HepG2 (cell line): ENCODE measurements around the gene WDR37. TPM values are rescaled to one million over a fixed set of nuclear protein-coding genes. Genes with fewer than 3 reads are reported as not detected.

Experiments
- CREBL2 ChIP-seq: sonication (generic); formaldehyde crosslinking; IDR thresholded peaks from 2 replicates; pipeline ENCODE4 v1.8.1; 2023; ENCODE audit warnings: missing genetic modification reagents, mild to moderate bottlenecking, borderline replicate concordance
- ELF1 ChIP-seq: sonication (generic); formaldehyde crosslinking; IDR thresholded peaks from 2 replicates; pipeline ENCODE4 v1.4.0; 2020; ENCODE audit warnings: missing genetic modification reagents
- GABPB1 ChIP-seq: IDR thresholded peaks from 2 replicates; pipeline ENCODE4 v1.6.1; 2016; ENCODE audit warnings: mild to moderate bottlenecking, missing genetic modification reagents, moderate library complexity, missing compliant biosample characterization
- GFI1 ChIP-seq: sonication (generic); formaldehyde crosslinking; IDR thresholded peaks from 2 replicates; pipeline ENCODE4 v1.5.0; 2020; ENCODE audit warnings: missing genetic modification reagents, mild to moderate bottlenecking, borderline replicate concordance
- HOXA5 ChIP-seq: sonication (generic); formaldehyde crosslinking; IDR thresholded peaks from 2 replicates; pipeline ENCODE4 v1.4.0; 2020; ENCODE audit warnings: missing genetic modification reagents
- IRX3 ChIP-seq: sonication (generic); formaldehyde crosslinking; IDR thresholded peaks from 2 replicates; pipeline ENCODE4 v1.8.1; 2023; ENCODE audit warnings: mild to moderate bottlenecking, low read depth, missing genetic modification reagents, borderline replicate concordance
- ISX ChIP-seq: sonication (generic); formaldehyde crosslinking; conservative IDR thresholded peaks from 2 replicates; pipeline ENCODE4 v1.5.0; 2020; ENCODE audit warnings: missing genetic modification reagents
- MAF1 ChIP-seq: sonication (generic); formaldehyde crosslinking; IDR thresholded peaks from 2 replicates; pipeline ENCODE4 v1.5.0; 2020; ENCODE audit warnings: missing genetic modification reagents, borderline replicate concordance
- NR1H2 ChIP-seq: sonication (generic); formaldehyde crosslinking; IDR thresholded peaks from 2 replicates; pipeline ENCODE4 v1.8.1; 2022; ENCODE audit warnings: low read depth, missing genetic modification reagents, borderline replicate concordance
- PHF21A ChIP-seq: sonication (generic); formaldehyde crosslinking; IDR thresholded peaks from 2 replicates; pipeline ENCODE4 v1.5.0; 2020; ENCODE audit warnings: mild to moderate bottlenecking, missing genetic modification reagents
- PHF8 ChIP-seq: sonication (generic); formaldehyde crosslinking; IDR thresholded peaks from 2 replicates; pipeline ENCODE4 v1.5.0; 2020; ENCODE audit warnings: missing genetic modification reagents
- POGZ ChIP-seq: sonication (generic); formaldehyde crosslinking; IDR thresholded peaks from 2 replicates; pipeline ENCODE4 v1.4.0; 2020; ENCODE audit warnings: mild to moderate bottlenecking, missing genetic modification reagents
- PPARG ChIP-seq: conservative IDR thresholded peaks from 2 replicates; pipeline ENCODE4 v1.6.1; 2016; ENCODE audit warnings: missing biosample characterization, missing genetic modification reagents
- SOX13 ChIP-seq, 3 experiments: fragments of 450-650 bp in 1 of 3; sonication (generic) in 1 of 3; formaldehyde crosslinking in 1 of 3; IDR thresholded peaks in 2 of 3; conservative IDR thresholded peaks in 1 of 3; 2 replicates each; pipeline versions ENCODE4 v1.5.0 to v1.6.1; 2016 to 2020; ENCODE audit warnings: antibody characterized with exemption in 1 of 3, mild to moderate bottlenecking in 1 of 3, missing compliant biosample characterization in 1 of 3, missing genetic modification reagents in 1 of 3, moderate library complexity in 1 of 3
- SP4 ChIP-seq: sonication (generic); formaldehyde crosslinking; IDR thresholded peaks from 2 replicates; pipeline ENCODE4 v1.8.1; 2023; ENCODE audit warnings: mild to moderate bottlenecking, missing genetic modification reagents
- SRSF4 ChIP-seq: fragments of 200-400 bp; formaldehyde crosslinking; IDR thresholded peaks from one replicate; pipeline ENCODE4 v1.6.1; 2018; ENCODE audit warnings: mild to moderate bottlenecking, low read depth, low read length, moderate library complexity; ENCODE audit not compliant: poor library complexity, severe bottlenecking
- TAF1 ChIP-seq: sonication (generic); formaldehyde crosslinking; IDR thresholded peaks from 2 replicates; pipeline ENCODE4 v1.4.0; 2020; ENCODE audit warnings: missing genetic modification reagents
- ZFP90 ChIP-seq: sonication (generic); formaldehyde crosslinking; IDR thresholded peaks from 2 replicates; pipeline ENCODE4 v1.8.0; 2022; ENCODE audit warnings: missing genetic modification reagents, mild to moderate bottlenecking, inconsistent platforms, borderline replicate concordance
- ZNF282 ChIP-seq: fragments of 450-650 bp; IDR thresholded peaks from 2 replicates; pipeline ENCODE4 v1.6.1; 2018; ENCODE audit not compliant: partially characterized antibody
- ZNF34 ChIP-seq: sonication (generic); formaldehyde crosslinking; IDR thresholded peaks from 2 replicates; pipeline ENCODE4 v1.4.0; 2020; ENCODE audit warnings: mild to moderate bottlenecking, missing genetic modification reagents, borderline replicate concordance
- ZNF350 ChIP-seq: sonication (generic); formaldehyde crosslinking; IDR thresholded peaks from 2 replicates; pipeline ENCODE4 v1.4.0; 2020; ENCODE audit warnings: mild to moderate bottlenecking, low read depth, missing genetic modification reagents, borderline replicate concordance
- ZNF451 ChIP-seq: sonication (generic); formaldehyde crosslinking; IDR thresholded peaks from 2 replicates; pipeline ENCODE4 v1.5.0; 2020; ENCODE audit warnings: mild to moderate bottlenecking, missing genetic modification reagents
- ZNF512B ChIP-seq: sonication (generic); formaldehyde crosslinking; IDR thresholded peaks from 2 replicates; pipeline ENCODE4 v1.5.1; 2020; ENCODE audit warnings: missing genetic modification reagents, mild to moderate bottlenecking, borderline replicate concordance
- ZNF546 ChIP-seq: sonication (generic); formaldehyde crosslinking; conservative IDR thresholded peaks from 2 replicates; pipeline ENCODE4 v1.8.1; 2023; ENCODE audit warnings: mild to moderate bottlenecking, missing genetic modification reagents
- ZNF567 ChIP-seq: sonication (generic); formaldehyde crosslinking; IDR thresholded peaks from 2 replicates; pipeline ENCODE4 v1.8.1; 2023; ENCODE audit warnings: mild to moderate bottlenecking, missing genetic modification reagents, borderline replicate concordance
- ZZZ3 ChIP-seq: sonication (generic); formaldehyde crosslinking; IDR thresholded peaks from 2 replicates; pipeline ENCODE4 v1.4.0; 2020; ENCODE audit warnings: missing genetic modification reagents, mild to moderate bottlenecking, borderline replicate concordance
- polyA plus RNA-seq, 8 experiments: library from polyadenylated mRNA; depleted of rRNA in 3 of 8; stranded (reverse) in 7 of 8; unstranded in 1 of 8; fragments of >200 nt; fragmentation: Illumina TruSeq in 4 of 8; extraction: Trizol in 4 of 8; gene quantifications; 2 replicates each; pipeline versions ENCODE4 v1.2.1 to v1.2.3, GENCODE V29; 2011 to 2016; ENCODE audit warnings: low read depth in 4 of 8, missing spikeins in 1 of 8, mixed read lengths in 1 of 8; ENCODE audit not compliant: insufficient read depth in 1 of 8
- total RNA-seq, 5 experiments: library from RNA; depleted of rRNA; stranded (reverse); fragments of >200 nt; fragmentation: Illumina TruSeq; extraction: Trizol; gene quantifications; 2 replicates each; pipeline ENCODE4 v1.2.3, GENCODE V29; 2016; ENCODE audit warnings: low read depth in 1 of 5

WDR37 gene
- total and polyA plus RNA-seq, 2 of the 13 experiments (the other 11 are each of a cell fraction or from before 2014, with no cell fraction given) = 5.9 to 7.5 TPM

GRCh38 chr10:1056326-1057105 lies at the start of gene WDR37 (continued):
- TF ChIP-seq SRSF4 (no peak), GFI1 (CRISPR knock-in tag) (peak; percentile 37; the same call in 1 of the 2 replicates), CREBL2 (CRISPR knock-in tag) (no peak), NR1H2 (no peak), SOX13 (IDR thresholded peaks at IDR 0.05) (no peak), SOX13 (CRISPR knock-in tag; conservative IDR thresholded peaks at IDR 0.05 in 1 of 2, IDR thresholded peaks at IDR 0.05 in 1 of 2) (peak in 1 of 2 experiments; percentile 27; a peak in 1 of 4 replicates), POGZ (CRISPR knock-in tag) (peak; percentile 52; the same call in 1 of the 2 replicates), ZNF282 (no peak), ZNF512B (CRISPR knock-in tag) (no peak), GABPB1 (CRISPR knock-in tag) (peak; percentile 98), ZNF567 (CRISPR knock-in tag) (peak; percentile 55), PPARG (CRISPR knock-in tag) (no peak), ZNF451 (CRISPR knock-in tag) (no peak), PHF21A (CRISPR knock-in tag) (peak; percentile 62), MAF1 (CRISPR knock-in tag) (no peak; the same call in 1 of the 2 replicates), ISX (CRISPR knock-in tag) (no peak), ZNF350 (peak; percentile 69), TAF1 (peak; percentile 76), ZNF546 (CRISPR knock-in tag) (peak; percentile 83), PHF8 (CRISPR knock-in tag) (peak; percentile 96), ZFP90 (CRISPR knock-in tag) (no peak; the same call in 1 of the 2 replicates), SP4 (peak; percentile 51; the same call in 1 of the 2 replicates), ZZZ3 (CRISPR knock-in tag) (no peak; the same call in 1 of the 2 replicates), IRX3 (CRISPR knock-in tag) (0 out of 2 replicates have a peak, but pooled peaks have one; percentile 8), ELF1 (peak; percentile 84), HOXA5 (CRISPR knock-in tag) (peak; percentile 90), ZNF34 (CRISPR knock-in tag) (peak; percentile 60; the same call in 1 of the 2 replicates)
